HEK293 (cell line): ENCODE measurements around the gene PYCARD.

Experiments
- CTCF ChIA-PET: fragments of 350-600 bp; formaldehyde crosslinking; extraction: SDS; loops from one replicate; lab custom pipeline; 2021; ENCODE audit warnings: antibody characterized with exemption; lab: Yijun Ruan, JAX
- POLR2A ChIA-PET: fragments of 300-600 bp; formaldehyde crosslinking; extraction: SDS; loops from one replicate; lab custom pipeline; 2020; ENCODE audit warnings: antibody characterized with exemption, inconsistent platforms; lab: Yijun Ruan, JAX
- H3K27ac ChIP-seq: fragments of 200-500 bp; sonication (Bioruptor generic); 2 replicates; pipeline ENCODE4 v1.5.1; 2014; ENCODE audit warnings: low read depth, low read length, control low read depth, inconsistent platforms; ENCODE audit errors: extremely low read depth
- H3K36me3 ChIP-seq, 2 experiments: fragments of 200-500 bp in 1 of 2; sonication (Bioruptor generic) in 1 of 2; 1 replicate in 1 of 2; 2 replicates in 1 of 2; pipeline ENCODE4 v1.5.1; 2014 to 2017; ENCODE audit warnings: inconsistent platforms in 2 of 2, low read length in 2 of 2; ENCODE audit not compliant: control insufficient read depth in 2 of 2, insufficient read depth in 1 of 2
- H3K4me1 ChIP-seq: fragments of 200-500 bp; sonication (Bioruptor generic); 2 replicates; pipeline ENCODE4 v1.5.1; 2014; ENCODE audit warnings: mild to moderate bottlenecking, low read length, inconsistent platforms; ENCODE audit not compliant: control insufficient read depth, insufficient read depth
- H3K4me3 ChIP-seq: 2 replicates; pipeline ENCODE4 v1.5.1; 2011; ENCODE audit warnings: low read depth, mild to moderate bottlenecking, control low read depth, low read length, moderate library complexity
- H3K9me3 ChIP-seq: fragments of 200-500 bp; sonication (Bioruptor generic); 2 replicates; pipeline ENCODE4 v1.5.1; 2014; ENCODE audit warnings: low read depth, low read length, inconsistent platforms; ENCODE audit not compliant: control insufficient read depth, insufficient read depth
- ZBTB17 ChIP-seq: fragments of 450-650 bp; formaldehyde crosslinking; IDR thresholded peaks from 2 replicates; pipeline ENCODE4 v1.5.1; 2016; ENCODE audit warnings: missing biosample characterization, missing genetic modification characterization
- ZBTB26 ChIP-seq: fragments of 450-650 bp; formaldehyde crosslinking; optimal IDR thresholded peaks from 2 replicates; pipeline ENCODE3; 2016; ENCODE audit warnings: missing biosample characterization, mild to moderate bottlenecking, missing genetic modification characterization
- ZBTB7A ChIP-seq: fragments of 450-650 bp; formaldehyde crosslinking; IDR thresholded peaks from 2 replicates; pipeline ENCODE4 v1.5.1; 2016; ENCODE audit warnings: low read depth, missing biosample characterization, missing genetic modification characterization
- ZNF19 ChIP-seq: fragments of 450-650 bp; formaldehyde crosslinking; IDR thresholded peaks from 2 replicates; pipeline ENCODE4; 2016; ENCODE audit warnings: missing biosample characterization, missing genetic modification characterization, low read depth
- ZNF280C ChIP-seq: fragments of 450-650 bp; formaldehyde crosslinking; IDR thresholded peaks from 2 replicates; pipeline ENCODE4 v1.5.1; 2016; ENCODE audit warnings: missing biosample characterization, missing genetic modification characterization
- ZNF292 ChIP-seq: fragments of 450-650 bp; formaldehyde crosslinking; IDR thresholded peaks from 2 replicates; pipeline ENCODE4 v1.5.1; 2016; ENCODE audit warnings: low read depth, missing biosample characterization, missing genetic modification characterization, borderline replicate concordance
- ZNF341 ChIP-seq: fragments of 450-650 bp; formaldehyde crosslinking; IDR thresholded peaks from 2 replicates; pipeline ENCODE4; 2016; ENCODE audit warnings: low read depth, missing biosample characterization, missing genetic modification characterization
- ZNF350 ChIP-seq: fragments of 450-650 bp; formaldehyde crosslinking; IDR thresholded peaks from 2 replicates; pipeline ENCODE4 v1.5.0; 2017; ENCODE audit warnings: missing biosample characterization, mild to moderate bottlenecking, missing genetic modification characterization
- ZNF394 ChIP-seq: fragments of 450-650 bp; formaldehyde crosslinking; IDR thresholded peaks from 2 replicates; pipeline ENCODE4 v1.5.1; 2016; ENCODE audit warnings: missing biosample characterization, missing genetic modification characterization, mild to moderate bottlenecking, moderate library complexity, borderline replicate concordance
- ZNF48 ChIP-seq: fragments of 450-650 bp; formaldehyde crosslinking; IDR thresholded peaks from 2 replicates; pipeline ENCODE4 v1.5.1; 2016; ENCODE audit warnings: missing biosample characterization, missing genetic modification characterization
- ZNF645 ChIP-seq: fragments of 450-650 bp; formaldehyde crosslinking; IDR thresholded peaks from 2 replicates; pipeline ENCODE4; 2016; ENCODE audit warnings: missing biosample characterization, missing genetic modification characterization
- ZNF747 ChIP-seq: fragments of 450-650 bp; formaldehyde crosslinking; IDR thresholded peaks from 2 replicates; pipeline ENCODE4 v1.5.1; 2016; ENCODE audit warnings: missing biosample characterization, missing genetic modification characterization
- ZSCAN4 ChIP-seq: fragments of 450-650 bp; formaldehyde crosslinking; IDR thresholded peaks from 2 replicates; pipeline ENCODE4 v1.5.1; 2017; ENCODE audit warnings: missing biosample characterization, missing genetic modification characterization
- ZSCAN5A ChIP-seq: fragments of 450-650 bp; formaldehyde crosslinking; IDR thresholded peaks from 2 replicates; pipeline ENCODE4 v1.5.1; 2016; ENCODE audit warnings: missing biosample characterization, missing genetic modification characterization

The PYCARD gene

GRCh38 chr16:31215287-31216162, 13.0 kb upstream of the PYCARD start (continued):
- TF ChIP-seq ZSCAN5A: no peak; the same call in 1 of the 2 replicates
- no peak for TF ChIP-seq ZNF48 (tag by site-specific recombination)

- no peak for TF ChIP-seq ZNF747 (tag by site-specific recombination)
- no peak for TF ChIP-seq ZNF394 (tag by site-specific recombination)
- no peak for TF ChIP-seq ZNF280C (tag by site-specific recombination)
- no peak for TF ChIP-seq ZNF19 (tag by site-specific recombination)
- TF ChIP-seq ZNF341: no peak
- no peak for TF ChIP-seq ZSCAN4
- TF ChIP-seq ZBTB7A (tag by site-specific recombination): no peak
- no peak for TF ChIP-seq ZNF292 (tag by site-specific recombination)
- no peak for TF ChIP-seq ZBTB26
- TF ChIP-seq ZNF350 (tag by site-specific recombination): no peak
- H3K36me3 ChIP-seq: no peaks in the 10 kb centered on the region
- POLR2A ChIA-PET: interaction anchor here (1.5 to 2.8 kb wide), 2 partner anchors 14 to 35 kb away, joined by 4 to 21 read pairs; partner anchors contain the start of gene FUS
- no peaks in the 10 kb centered on the region for H3K9me3 ChIP-seq
- H3K4me3 ChIP-seq: no peak overlapping the region; the same call in 1 of the 2 replicates
- no peak overlapping the region; the same call in 1 of the 2 replicates for H3K27ac ChIP-seq
- no peaks in the 10 kb centered on the region for H3K4me1 ChIP-seq
- CTCF ChIA-PET: interaction anchor here (0.7 kb wide), 1 partner anchor 261 kb away, joined by 3 read pairs; no protein-coding TSS in a partner anchor
Measured at GRCh38 chr16:31214708-31215286, 12.2 kb upstream of the PYCARD start.

GRCh38 chr16:31213877-31214707, 11.5 kb upstream of the PYCARD start, which contains the start of gene TRIM72:
TSS of gene TRIM72 (plus strand) at chr16:31214119. CDS start at chr16:31214739, 620 bp downstream.
- Histone ChIP-seq H3K4me1 (no peaks in the 10 kb centered on the region), H3K27ac (no peak within 1 kb of the TSS; the same call in 1 of the 2 replicates), H3K9me3 (no peaks in the 10 kb centered on the region), H3K36me3 (no peaks in the 10 kb centered on the region), H3K4me3 (no peak within 1 kb of the TSS)
- TF ChIP-seq ZNF645 (tag by site-specific recombination) (no peak), ZBTB17 (tag by site-specific recombination) (0 out of 2 replicates have a peak, but pooled peaks have one; percentile 31)
- CTCF ChIA-PET: no interaction called here
- POLR2A ChIA-PET: no interaction called here
